Mesenteric fat pad (tissue), 1 donor: ENCODE results near the gene TMEM184A. TPM values are rescaled to one million over a fixed set of nuclear protein-coding genes. Genes with fewer than 3 reads are reported as not detected.
A peak's percentile ranks its signal among the peaks of the same experiment; 100 is the strongest.
"Not testable (repeated sequence)": the region's sequence is repeated elsewhere in the genome, so short reads cannot be mapped to it uniquely, and the experiment has no call there.

ENCODE experiments used
- DNase-seq: peaks from one replicate; pipeline ENCODE4 v3.0.0-alpha.2; 2020; ENCODE audit warnings: low spot score
- total RNA-seq: library from RNA; stranded (reverse); fragmentation: NEBNext Ultra II Directional; extraction: Animal tissue kit (Norgen Biotek cat#: 25700); gene quantifications from one replicate; pipeline ENCODE4 v1.2.1, GENCODE V29; 2021
- donor health status: DM: yes; HTN: yes; CAD: no.

TMEM184A gene
- total RNA-seq, 1 donor from 2014 or later: 0.16 TPM

DNA sequence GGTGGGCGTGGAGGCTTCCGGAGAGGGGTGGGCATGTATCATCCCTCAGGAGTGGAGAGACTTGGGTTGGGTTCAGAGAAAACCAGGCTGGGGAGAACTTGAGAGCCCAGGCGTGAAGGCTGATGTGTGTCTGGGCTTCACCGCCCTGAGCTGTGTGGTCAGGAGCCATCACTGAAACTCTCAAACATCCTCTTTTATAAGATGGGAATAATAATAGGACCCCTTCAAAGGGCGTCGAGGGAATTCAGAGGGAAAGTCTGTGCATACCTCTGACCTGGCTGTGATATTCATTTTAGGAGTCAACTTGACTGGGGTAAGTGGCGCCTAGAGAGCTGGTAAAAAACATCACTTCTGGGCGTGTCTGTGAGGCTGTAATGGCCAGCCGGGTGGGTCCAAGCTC is 34.9 kb upstream of the TMEM184A start:
- DNase-seq: no peak

GRCh38 chr7:1590476-1590875 is 34.5 kb upstream of the TMEM184A start:
- DNase-seq: no peak

- no peak for DNase-seq
Observed at GRCh38 chr7:1588978-1589377, 33.0 kb upstream of the TMEM184A start.

DNA sequence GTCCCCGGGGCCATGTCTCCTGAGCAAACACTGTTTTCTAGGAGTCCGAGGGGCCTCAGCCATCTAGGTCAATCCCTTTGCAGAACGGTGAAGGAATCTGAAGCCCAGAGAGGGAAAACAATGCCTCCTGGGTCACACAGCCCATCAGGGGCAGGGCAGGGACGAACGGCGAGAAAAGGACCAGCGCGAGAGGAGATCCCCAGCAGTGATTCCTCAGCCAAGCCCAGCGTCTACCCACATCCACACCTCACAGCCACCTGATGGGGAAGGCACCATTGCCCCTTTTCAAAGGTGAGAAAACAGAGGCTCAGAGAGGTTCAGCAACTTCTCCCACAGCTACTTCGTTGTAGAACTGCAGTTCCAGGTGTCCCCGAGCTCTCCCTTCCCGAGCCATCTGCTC is 31.7 kb upstream of the TMEM184A start:
- DNase-seq: no peak

GRCh38 chr7:1586827-1587705 is 31.1 kb upstream of the TMEM184A start:
- DNase-seq: no peak

DNA sequence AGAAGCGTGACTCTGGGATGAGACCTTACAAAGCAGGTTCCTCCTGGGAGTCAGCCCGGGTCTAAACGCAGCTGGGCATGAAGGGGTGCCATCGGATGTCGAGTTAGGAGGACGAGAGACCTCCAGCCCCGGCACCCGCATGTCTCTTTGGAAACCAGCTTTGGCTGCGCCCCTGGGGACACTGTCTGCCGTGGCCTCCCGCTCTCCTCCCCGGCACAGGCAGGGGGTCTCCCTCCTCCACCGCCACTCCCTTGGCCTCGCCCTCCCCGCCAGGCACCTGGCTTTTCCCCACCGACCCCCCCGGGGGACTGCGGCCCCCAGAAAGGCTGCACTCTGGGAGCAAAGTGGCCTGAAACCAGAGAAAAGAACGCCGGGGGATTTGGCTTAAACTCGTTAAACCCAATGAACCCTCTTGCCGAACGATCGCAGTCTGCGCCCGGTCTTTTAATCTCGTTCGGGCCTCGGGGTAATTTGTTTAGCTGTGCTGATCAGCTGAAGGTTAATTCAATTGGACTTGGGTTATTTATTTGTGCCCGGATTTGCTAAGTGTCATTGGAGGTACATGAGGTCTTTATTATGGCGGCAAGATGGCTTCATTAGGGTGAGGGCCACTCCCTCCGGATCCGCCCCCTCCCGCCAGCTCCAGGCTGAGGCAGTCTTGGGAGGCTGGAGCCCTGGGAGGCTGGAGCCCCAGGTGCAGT is 30.3 kb upstream of the TMEM184A start:
- DNase-seq: no peak

DNA sequence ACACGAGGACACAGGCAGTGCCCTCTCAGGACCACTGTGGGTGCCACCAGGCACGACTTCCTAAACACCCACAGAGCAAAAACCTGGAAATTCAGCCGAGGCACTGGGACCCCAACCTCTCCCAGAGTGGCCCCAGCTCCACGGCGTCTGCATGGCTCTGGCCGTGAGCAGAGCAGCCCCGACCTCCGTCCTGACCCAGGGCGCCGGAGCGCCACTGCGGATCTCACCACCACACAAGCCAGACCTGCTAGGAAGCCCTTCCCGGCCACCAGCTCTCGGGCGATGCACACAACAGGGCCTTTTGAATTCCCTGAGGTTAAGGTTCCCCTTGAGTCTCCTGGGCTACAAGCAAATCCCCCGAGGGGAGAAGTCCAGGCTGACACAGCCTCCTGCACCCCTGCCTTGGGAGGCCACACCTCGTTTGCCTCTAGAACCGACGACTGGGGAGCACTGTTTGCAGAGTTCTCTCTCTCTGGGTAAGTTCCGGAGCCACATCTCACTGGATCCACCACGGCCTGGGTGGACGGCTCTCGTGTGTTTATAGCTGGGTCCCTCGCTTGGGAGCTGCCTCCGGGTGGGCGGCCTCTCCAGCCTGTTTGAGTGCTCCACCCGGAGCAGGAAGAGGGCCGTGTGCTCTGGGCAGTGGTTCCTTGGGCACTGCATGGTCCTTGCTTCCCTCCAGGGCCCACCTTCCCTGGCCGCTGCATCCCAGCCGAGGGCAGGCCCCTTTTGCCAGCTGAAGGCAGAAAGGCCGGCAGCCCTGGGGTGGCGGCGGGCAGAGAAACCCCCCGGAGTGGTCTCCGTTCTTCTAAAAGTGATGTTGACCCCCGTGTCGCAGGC is 29.4 kb upstream of the TMEM184A start:
- DNase-seq: no peak

DNA sequence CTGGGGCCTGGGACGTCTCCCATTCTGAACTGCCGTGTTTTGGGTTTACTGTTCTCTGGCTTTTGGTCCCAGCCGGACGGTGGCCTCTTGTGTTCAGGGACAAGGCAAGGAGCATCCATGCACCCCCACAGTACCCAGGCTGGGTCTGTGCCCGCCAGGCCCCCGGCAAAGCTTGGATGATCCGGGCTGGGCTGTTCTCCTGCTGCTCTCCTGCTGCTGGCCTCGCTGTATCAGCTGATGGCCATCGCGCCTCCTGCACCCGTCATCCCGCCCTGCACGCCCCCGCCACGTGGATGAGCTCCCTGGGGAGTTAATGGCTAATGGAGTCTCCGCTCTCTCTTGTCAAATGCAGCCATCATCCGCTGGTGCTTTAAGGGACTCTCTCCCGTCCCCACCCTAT is 28.7 kb upstream of the TMEM184A start:
- DNase-seq: no peak

DNA sequence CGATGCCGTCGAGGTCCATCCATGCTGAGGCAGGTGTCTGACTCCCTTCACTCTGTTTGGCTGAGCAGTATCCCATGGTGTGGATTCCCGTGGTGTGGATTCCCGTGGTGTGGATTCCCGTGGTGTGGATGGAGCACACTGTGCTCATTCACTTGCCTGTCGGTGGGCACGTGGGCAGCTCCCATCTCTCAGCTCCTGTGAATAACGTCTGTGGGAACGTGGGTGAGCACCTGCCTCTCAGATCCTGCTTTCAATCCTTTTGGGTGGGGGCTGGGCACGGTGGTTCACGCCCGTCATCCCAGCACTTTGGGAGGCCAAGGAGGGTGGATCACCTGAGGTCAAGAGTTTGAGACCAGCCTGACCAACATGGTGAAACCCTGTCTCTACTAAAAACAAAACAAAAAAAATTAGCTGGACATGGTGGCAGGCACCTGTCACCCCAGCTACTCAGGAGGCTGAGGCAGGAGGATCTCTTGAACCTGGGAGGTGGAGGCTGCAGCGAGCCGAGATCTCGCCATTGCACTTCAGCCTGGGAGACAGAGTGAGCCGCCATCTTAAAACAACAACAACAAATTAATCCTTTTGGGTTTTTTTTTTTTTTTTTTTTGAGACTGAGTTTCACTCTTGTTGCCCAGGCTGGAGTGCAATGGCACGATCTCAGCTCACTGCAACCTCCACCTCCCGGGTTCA is 27.4 kb upstream of the TMEM184A start:
- DNase-seq: not testable (repeated sequence)

DNA sequence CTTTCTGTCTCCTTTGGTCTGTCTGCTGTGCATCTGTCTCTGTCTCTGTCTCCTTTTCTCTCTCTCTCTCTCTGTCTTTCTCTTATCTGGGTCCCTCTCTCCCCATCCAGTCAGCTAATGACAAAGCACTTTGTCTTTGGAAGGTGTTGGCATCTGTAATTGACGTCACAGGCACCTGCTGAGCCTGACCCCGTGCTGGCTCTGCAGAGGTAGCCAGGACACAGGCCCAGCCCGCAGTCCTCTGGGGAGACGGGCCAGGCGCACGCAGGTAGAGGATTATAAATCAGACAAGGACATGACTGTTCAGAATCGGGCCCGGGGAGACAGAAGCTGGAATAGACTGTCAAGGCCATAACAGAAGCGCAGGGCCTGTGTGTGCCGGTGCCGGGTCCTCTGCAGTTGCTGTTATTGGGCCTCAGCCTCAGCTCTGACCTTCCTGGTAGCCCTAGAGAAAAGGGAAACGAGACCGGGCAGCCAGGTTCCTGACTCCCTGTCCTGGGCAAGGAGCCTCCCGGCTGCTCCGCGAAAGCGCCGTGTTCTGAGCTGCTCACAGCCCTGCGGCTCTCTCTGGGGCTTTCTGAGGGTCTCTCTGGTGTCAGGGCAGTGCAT is 24.5 kb upstream of the TMEM184A start:
- DNase-seq: no peak

- DNase-seq: no peak
Observed at GRCh38 chr7:1579481-1580421, 23.7 kb upstream of the TMEM184A start.

DNA sequence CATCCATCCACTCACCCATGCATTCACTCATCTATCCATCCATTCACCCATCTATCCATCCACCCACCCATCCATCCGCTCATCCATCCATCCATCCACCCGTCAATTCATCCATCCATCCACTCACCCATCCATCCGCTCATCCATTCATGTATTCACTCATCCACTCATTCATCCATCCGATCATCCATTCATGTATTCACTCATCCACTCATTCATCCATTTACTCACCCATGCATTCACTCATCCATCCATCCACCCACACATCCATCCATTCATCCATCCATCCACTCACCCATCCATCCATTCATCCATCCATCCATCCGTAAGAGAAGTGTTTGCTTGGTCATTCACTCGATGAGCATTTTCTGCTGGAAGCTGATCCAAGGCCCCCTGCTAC is 22.5 kb upstream of the TMEM184A start:
- no peak for DNase-seq

DNA sequence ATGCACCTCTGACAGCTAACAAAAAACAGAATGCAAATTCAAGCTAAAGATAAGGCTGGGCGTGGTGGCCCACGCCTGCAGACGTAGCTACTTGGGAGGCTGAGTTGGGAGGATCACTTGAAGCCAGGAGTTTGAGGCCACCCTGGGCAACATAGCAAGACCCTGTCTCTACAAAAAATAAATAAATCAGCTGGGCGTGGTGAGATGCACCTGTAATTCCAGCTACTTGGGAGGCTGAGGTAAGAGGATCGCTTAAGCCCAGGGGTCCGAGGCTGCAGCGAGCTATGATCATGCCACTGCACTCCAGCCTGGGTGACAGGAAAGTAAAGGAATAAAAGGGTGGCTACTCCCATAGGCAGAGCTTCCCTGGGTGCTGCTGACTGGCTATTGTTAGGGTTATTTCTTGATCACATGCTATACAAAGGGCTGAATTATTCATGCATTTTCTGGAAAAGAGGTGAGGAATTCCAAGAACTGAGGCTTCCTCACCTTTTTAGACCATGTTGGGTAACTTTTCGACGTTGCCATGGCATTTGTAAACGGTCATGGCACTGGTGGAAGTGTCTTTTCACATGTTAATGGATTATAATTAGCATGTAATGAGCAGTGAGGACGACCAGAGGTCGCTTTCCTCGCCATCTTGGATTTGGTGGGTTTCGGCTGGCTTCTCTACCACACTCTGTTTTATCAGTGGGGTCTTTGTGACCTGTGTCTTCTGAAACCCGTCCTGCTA is 20.7 kb upstream of the TMEM184A start:
- DNase-seq: no peak

DNA sequence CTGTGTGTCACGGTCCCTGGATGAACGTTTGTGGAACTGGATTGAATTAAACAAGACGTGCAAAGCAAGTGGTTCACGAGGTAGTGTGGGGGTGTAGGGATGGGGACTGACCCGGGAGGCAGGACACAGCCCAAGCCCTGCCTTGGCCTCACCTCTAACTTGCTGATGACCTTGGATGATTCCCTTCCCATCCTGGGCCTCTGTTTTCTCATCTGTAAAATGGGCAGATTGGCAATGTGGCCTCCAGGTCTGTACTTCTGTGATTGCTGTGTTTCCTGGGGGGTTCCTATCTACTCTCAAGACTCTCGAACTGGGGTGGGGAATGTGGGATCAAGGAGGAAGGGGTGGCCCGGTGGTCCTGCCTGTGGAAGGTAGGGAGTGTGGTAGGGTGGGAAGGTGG is 19.8 kb upstream of the TMEM184A start:
- no peak for DNase-seq

DNA sequence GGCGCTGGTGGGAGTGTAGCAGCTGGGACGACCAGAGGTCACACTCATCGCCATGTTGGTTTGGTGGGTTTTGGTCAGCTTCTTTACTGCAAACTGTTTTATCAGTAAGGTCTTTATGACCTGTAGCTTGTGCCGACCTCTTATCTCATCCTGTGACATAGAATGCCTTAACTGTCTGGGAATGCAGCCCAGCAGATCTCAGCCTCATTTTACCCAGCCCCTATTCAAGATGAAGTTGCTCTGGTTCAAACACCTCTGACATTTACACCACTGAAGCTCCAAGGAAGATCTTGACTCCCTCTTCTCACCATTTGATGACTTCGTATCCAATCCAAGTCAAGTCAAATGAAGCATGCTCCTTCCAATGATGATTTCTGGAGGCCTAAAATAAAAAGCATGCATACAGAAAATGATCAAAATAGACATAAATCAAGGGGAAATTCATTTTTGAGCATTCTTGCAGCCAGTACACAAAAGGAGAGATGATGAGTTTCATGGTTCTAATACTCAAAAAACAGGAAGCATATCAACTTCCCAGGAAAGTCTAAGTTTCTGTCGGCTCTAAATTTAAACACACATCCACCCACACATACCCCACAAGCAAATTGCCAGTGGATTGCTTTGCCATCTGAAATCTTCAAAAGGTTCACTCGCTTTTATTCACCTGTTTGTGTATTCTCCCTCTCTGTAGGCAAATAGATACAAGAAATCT is 16.3 kb upstream of the TMEM184A start:
- DNase-seq: no peak

- peak; percentile 99 for DNase-seq
Observed at GRCh38 chr7:1569833-1570632, 14.0 kb upstream of the TMEM184A start, which contains the start of gene PSMG3. Gene PSMG3 (minus strand): TSS chr7:1570032. CDS start chr7:1569339, 693 bp downstream.

DNA sequence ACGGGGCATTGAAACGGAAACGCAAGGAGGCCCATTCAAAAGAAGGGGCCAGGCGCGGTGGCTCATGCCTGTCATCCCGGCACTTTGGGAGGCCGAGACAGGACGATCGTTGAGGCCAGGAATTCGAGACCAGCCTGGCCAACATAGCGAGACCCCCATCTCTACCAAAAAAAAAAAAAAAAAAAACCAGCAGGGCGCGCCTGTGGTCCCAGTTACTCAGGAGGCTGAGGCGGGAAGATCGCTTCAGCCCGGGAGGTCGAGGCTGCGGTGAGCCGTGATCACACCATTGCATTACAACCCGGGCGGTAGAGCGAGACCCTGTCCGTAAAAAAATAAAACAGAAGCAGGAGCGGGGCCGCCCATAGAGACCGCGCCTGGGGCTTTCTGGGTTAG is 13.4 kb upstream of the TMEM184A start:
- no peak for DNase-seq
